SW480 (cell line): Measurements from ENCODE around the gene SATB2.
A peak's percentile ranks its signal among the peaks of the same experiment; 100 is the strongest.

Experiments
- DNase-seq: peaks from one replicate; pipeline ENCODE4 v3.0.0-alpha.2; 2016; ENCODE audit warnings: low spot score

Gene SATB2

GRCh38 chr2:199465988-199466691 lies 8.4 kb upstream of the SATB2 start:
- DNase-seq = no peak

GRCh38 chr2:199465390-199465789 lies 7.7 kb upstream of the SATB2 start:
- no peak for DNase-seq

- no peak for DNase-seq
These were observed 7.0 kb upstream of the SATB2 start for GRCh38 chr2:199464606-199465352.

GRCh38 chr2:199463708-199464605 lies 6.2 kb upstream of the SATB2 start:
- DNase-seq = no peak

- DNase-seq = peak; percentile 66
These were observed 5.4 kb upstream of the SATB2 start for GRCh38 chr2:199462956-199463692.

GRCh38 chr2:199462347-199462955 lies 4.7 kb upstream of the SATB2 start:
- no peak for DNase-seq

GRCh38 chr2:199461711-199462346 lies 4.1 kb upstream of the SATB2 start:
- no peak for DNase-seq

GRCh38 chr2:199460846-199461710 lies 3.3 kb upstream of the SATB2 start:
- DNase-seq = no peak

- DNase-seq = peak; percentile 35
These were observed 2.4 kb upstream of the SATB2 start for GRCh38 chr2:199460101-199460671.

GRCh38 chr2:199459286-199460100 lies 1.8 kb upstream of the SATB2 start:
- peak; percentile 93 for DNase-seq

GRCh38 chr2:199458806-199459285 lies 1.1 kb upstream of the SATB2 start:
- DNase-seq = no peak

GRCh38 chr2:199458009-199458805 lies 468 bp upstream of the SATB2 start:
- DNase-seq = peak; percentile 62

- DNase-seq = peak; percentile 45
These were observed 1.2 kb downstream of the SATB2 start for GRCh38 chr2:199456383-199457146.

- peak; percentile 88 for DNase-seq
These were observed 2.0 kb downstream of the SATB2 start for GRCh38 chr2:199455545-199456382.

- DNase-seq = peak; percentile 37
These were observed 2.6 kb downstream of the SATB2 start for GRCh38 chr2:199455210-199455544.

GRCh38 chr2:199452991-199453379 lies 4.8 kb downstream of the SATB2 start:
- no peak for DNase-seq
